Medulla oblongata (tissue), 1 donor: ENCODE results near the gene MCM9.

ENCODE experiments used
- DNase-seq: peaks from one replicate; pipeline ENCODE4 v3.0.0-alpha.2; 2015; ENCODE audit errors: extremely low spot score

Gene MCM9

GRCh38 chr6:118932421-118932820 is 2.5 kb downstream of the MCM9 start:
- no peak for DNase-seq

GRCh38 chr6:118931436-118931835 is 3.5 kb downstream of the MCM9 start:
- no peak for DNase-seq

GRCh38 chr6:118930680-118931079 is 4.3 kb downstream of the MCM9 start:
- no peak for DNase-seq

DNA sequence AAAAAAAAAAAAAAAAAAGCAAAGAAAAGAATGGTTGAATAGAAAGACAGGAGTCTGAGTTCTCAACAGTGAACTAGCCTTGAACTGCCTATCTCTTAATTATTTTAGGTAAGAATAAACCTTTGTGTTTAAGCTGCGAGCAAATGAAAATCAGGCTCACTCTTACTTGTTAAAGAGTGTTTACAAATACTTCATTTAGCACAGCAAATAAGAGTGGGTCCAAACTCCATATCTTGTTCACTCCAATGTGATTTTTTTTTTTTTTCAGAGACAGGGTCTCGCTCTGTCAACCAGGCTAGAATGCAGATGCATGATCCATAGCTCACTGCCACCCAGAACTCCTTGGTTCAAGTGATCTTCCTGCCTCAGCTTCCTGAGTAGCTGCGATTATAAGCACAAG is 11.9 kb downstream of the MCM9 start:
- no peak for DNase-seq

- DNase-seq = no peak
These were observed 13.9 kb downstream of the MCM9 start for GRCh38 chr6:118921084-118921483.

- no peak for DNase-seq
These were observed 16.6 kb downstream of the MCM9 start for GRCh38 chr6:118918329-118918725.

GRCh38 chr6:118917546-118918328 is 17.2 kb downstream of the MCM9 start:
- DNase-seq = no peak

- no peak for DNase-seq
These were observed 20.4 kb downstream of the MCM9 start for GRCh38 chr6:118914598-118914997.

DNA sequence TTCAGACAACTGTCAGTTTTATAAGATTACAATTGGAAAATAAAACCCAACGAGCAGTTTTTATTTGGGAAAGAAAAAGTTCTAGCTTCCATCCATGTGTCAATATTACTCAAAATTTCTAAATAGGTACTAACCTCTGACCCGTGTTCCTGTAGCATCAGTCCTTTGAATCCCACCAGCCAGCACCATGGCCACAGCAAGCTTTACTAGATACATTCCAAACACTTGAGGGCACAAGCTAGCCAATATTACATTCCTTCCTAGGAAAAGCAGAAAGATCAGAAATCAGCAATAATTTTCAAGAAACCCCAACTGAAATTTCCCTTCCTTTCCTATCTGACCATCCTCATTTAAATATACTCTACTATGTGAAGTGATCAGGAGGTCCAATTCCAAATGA is 21.8 kb downstream of the MCM9 start:
- DNase-seq = no peak

- DNase-seq = no peak
These were observed 22.3 kb downstream of the MCM9 start for GRCh38 chr6:118912646-118913045.

DNA sequence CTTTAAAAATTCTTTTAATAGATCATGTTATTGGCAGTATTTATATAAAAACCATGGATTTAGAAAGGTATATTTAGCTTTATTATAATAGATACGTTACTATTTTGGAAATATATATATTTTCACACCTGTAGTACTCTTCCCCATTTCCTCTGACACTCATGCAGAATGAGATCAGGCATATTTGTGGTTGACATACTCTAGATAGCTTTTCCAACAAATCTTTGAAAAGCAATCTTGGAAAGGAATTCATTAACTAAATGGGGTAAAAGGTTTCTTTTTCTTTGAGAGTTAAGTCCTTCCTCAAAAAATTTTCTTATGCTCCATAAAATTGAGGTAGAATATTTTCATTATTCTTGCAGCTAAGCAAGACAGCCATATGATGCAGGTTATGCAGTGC is 26.5 kb downstream of the MCM9 start:
- no peak for DNase-seq

DNA sequence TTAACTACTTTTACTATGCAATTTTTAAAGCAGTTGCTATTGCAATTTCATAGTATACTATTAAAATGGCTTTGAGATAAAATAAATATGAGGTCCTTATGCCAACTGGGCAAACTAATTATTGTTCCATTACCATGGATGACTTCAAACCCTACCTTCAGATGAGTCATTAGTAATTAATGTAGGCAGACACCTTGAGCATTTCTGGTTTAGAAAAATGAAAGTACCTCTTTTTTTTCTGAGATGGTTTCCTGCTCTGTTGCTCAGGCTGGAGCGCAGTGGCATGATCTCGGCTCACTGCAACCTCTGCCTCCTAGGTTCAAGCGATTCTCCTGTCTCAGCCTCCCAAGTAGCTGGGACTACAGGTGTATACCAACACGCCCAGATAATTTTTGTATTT is 29.1 kb downstream of the MCM9 start:
- DNase-seq = no peak

- no peak for DNase-seq
These were observed 29.9 kb downstream of the MCM9 start for GRCh38 chr6:118905084-118905483.

- no peak for DNase-seq
These were observed 31.3 kb downstream of the MCM9 start for GRCh38 chr6:118903691-118904090.

DNA sequence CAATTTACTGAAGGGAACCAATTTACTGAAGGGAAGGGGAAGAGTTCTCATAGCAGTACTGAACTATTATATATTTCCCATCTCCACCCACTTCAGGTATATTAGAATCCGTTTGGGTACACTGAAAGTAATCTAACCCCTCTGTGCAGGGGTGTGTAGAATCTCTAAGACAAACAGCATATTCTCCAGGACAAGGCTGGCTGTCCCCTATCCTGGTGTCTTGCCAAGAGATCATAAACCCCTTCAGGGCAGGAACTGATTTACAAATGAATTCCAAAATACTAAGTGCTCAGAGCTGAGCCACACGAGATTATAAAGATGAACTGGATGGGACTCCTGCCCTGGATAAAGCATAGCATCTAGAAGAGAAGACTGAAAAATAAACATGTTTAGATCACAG is 31.8 kb downstream of the MCM9 start:
- no peak for DNase-seq

DNA sequence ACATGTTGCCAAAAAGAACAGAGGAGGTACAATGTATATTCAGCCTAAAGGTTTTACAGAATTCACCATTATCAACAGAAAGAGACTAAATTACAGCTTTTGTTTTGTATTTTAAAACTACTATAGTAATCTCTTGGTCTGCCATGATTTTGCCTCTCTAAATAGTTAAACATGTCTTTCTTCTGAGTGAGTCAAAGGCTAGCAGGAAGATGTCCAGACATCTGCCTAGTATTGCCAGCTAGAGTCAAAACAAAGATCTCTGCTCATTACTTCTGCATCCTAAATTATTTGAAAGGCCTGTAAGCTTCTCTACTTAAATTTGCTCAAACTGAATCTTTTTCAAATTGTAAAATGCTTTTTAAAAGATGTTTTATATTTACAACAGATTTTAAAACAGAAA is 32.2 kb downstream of the MCM9 start:
- DNase-seq = no peak

- DNase-seq = no peak
These were observed 35.0 kb downstream of the MCM9 start for GRCh38 chr6:118899948-118900347.

- no peak for DNase-seq
These were observed 37.6 kb downstream of the MCM9 start for GRCh38 chr6:118897386-118897785.

- no peak for DNase-seq
These were observed 38.4 kb downstream of the MCM9 start for GRCh38 chr6:118896339-118897136.

- no peak for DNase-seq
These were observed 39.1 kb downstream of the MCM9 start for GRCh38 chr6:118895859-118896258.

DNA sequence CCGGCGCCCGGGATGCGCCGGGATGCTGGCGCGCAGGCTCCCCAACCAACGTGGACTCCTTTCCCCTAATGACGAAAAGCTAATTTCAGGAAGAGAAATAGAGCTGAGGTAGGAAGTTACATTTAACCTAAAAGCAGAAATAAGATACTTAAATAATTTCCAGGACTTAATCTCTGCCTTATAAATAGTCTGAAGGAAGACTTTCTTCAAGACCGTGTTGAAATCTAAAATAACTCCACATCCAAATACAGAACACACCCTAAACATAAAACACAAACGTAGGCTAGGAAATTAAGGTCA is 39.7 kb downstream of the MCM9 start:
- peak; percentile 32 for DNase-seq

DNA sequence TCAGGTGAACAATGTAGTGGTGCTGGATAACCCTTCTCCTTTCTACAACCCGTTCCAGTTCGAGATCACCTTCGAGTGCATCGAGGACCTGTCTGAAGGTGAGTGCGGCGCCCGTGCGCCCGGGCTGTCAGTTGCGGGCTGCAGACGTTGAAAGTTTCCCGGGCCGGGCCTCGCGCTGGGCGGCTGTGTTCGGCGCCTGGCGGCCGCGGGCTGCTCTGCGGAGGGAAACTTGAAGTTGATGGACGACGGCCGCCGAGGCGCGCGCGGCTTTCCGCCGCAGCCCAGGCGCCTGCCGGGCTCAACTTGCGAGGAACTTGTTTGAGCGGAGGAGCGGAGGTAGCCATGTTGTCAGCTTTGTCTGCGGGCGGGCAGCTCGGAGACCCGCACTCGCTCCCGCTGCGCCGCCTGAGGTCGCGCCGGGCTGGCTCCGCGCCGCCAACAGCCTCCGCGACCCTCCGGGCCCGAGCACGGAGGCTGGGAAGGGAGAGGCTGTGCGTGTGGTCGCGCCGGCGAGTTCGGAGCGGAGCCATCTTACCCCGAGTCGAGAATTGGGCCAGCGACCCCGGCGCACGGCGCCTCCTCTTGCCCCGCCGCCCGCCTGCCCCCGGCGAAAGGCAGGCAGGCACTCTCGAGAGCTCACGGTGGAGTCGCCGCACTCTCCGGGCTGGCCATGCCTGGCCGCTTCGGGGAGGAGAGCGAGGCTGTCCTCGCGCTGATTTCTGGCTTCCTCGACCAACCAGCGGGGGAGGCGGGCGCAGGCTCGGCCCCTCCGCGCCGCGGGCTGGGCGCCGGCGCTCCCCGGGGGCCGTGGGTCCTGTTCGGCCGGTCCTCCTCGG is 40.3 kb downstream of the MCM9 start:
- peak; percentile 66 for DNase-seq
